ENCODE data around the gene STEAP1.
"Not testable (repeated sequence)": the region's sequence is repeated elsewhere in the genome, so short reads cannot be mapped to it uniquely, and the experiment has no call there.

Gene STEAP1

DNA sequence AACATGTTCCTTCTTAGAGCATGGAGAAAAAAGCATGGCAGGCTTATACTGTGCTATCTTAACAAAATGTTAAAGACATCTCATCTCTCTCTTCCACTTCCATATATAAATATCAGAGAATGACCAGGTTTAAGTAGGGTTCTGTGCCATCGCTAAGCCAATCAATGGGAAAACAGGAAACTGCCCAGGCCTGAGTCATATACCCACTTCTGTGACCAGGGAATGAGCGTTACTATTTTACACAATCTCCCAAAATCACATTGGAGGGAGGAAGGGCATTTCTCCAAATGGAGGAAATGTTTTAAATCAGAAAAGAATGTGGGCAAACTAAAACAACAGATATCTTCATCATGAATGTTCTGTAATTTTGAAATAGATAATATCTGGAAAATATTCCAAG lies 3.1 kb downstream of the STEAP1 start:
- H3K9ac ChIP-seq (ENCODE audit: low read length); H3K27me3 ChIP-seq (ENCODE audit: control insufficient read depth in 1 of 2, insufficient read depth in 2 of 2, low read length in 2 of 2); H3K27ac ChIP-seq (ENCODE audit: low read depth, low read length); H3K36me3 ChIP-seq (ENCODE audit: insufficient read depth, low read length); H3K4me3 ChIP-seq (ENCODE audit: low read depth in 1 of 2, low read length in 2 of 2); H3K9me3 ChIP-seq (ENCODE audit: low read length); H3K4me1 ChIP-seq (ENCODE audit: insufficient read depth, low read length): not testable (repeated sequence)

DNA sequence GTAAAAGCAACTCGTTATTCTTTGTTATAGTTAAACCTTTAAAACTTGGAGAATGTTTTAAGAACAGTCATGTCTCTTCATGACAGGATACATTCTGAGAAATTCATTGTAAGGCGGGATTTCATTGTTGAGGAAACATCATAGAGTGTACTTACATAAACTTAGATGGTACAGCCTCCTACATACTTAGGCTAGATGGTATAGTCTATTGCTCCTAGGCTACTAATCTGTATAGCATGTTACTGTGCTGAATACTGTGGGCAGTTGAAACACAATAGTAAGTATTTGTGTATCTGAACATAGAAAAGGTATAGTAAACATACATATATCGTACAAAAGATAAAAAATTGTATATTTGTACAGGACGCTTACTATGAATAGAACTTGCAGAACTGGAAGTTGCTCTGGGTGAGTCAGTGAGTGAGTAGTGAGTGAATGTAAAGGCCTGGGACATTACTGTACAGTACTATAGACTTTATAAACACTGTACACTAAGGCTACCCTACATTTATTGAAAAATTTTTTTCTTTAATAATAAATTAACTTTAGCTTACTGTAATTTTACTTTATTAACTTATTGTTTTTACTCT lies 3.6 kb downstream of the STEAP1 start:
- H3K27ac ChIP-seq (ENCODE audit: low read depth, low read length) = not testable (repeated sequence)

DNA sequence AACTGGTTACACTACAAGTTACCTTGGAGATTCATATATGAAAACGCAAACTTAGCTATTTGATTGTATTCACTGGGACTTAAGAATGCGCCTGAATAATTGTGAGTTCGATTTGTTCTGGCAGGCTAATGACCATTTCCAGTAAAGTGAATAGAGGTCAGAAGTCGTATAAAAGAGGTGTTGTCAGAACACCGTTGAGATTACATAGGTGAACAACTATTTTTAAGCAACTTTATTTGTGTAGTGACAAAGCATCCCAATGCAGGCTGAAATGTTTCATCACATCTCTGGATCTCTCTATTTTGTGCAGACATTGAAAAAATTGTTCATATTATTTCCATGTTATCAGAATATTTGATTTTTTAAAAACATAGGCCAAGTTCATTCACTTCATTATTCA lies 9.3 kb downstream of the STEAP1 start:
- Histone ChIP-seq H3K27me3 (ENCODE audit: control insufficient read depth in 1 of 2, insufficient read depth in 2 of 2, low read length in 2 of 2) (no peaks in the 10 kb centered on the region), H3K9ac (ENCODE audit: low read length) (no peak overlapping the region), H3K9me3 (ENCODE audit: low read length) (no peaks in the 10 kb centered on the region), H3K4me3 (ENCODE audit: low read depth in 1 of 2, low read length in 2 of 2) (no peak overlapping the region), H3K36me3 (ENCODE audit: insufficient read depth, low read length) (no peaks in the 10 kb centered on the region), H3K27ac (ENCODE audit: low read depth, low read length) (no peak overlapping the region), H3K4me1 (ENCODE audit: insufficient read depth, low read length) (no peaks in the 10 kb centered on the region)

More for the DNA sequence above, 3.6 kb downstream of the STEAP1 start:
- H3K9ac ChIP-seq (ENCODE audit: low read length); H3K4me1 ChIP-seq (ENCODE audit: insufficient read depth, low read length); H3K4me3 ChIP-seq (ENCODE audit: low read depth in 1 of 2, low read length in 2 of 2); H3K36me3 ChIP-seq (ENCODE audit: insufficient read depth, low read length); H3K9me3 ChIP-seq (ENCODE audit: low read length); H3K27me3 ChIP-seq (ENCODE audit: control insufficient read depth in 1 of 2, insufficient read depth in 2 of 2, low read length in 2 of 2): not testable (repeated sequence)

DNA sequence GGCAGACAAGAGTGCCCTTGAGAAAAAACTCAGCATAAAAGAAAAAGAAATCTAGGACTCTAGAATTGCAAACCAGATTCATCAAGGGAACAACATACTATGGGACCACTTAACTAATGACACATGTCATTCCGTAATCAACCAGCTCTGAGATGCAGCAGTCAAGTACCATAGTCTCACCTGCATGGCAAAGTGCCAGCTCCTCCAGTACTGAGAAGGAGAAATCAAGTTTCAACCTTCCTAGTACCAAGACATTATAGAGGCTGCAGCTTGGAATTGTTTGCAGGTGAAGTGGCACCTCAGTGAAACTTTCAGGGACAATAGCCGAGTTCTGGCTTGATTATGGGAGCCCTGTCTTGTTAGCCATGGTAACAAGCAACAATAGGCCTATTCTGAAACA lies 11.5 kb downstream of the STEAP1 start:
- no peak overlapping the region for H3K9ac ChIP-seq (ENCODE audit: low read length)

DNA sequence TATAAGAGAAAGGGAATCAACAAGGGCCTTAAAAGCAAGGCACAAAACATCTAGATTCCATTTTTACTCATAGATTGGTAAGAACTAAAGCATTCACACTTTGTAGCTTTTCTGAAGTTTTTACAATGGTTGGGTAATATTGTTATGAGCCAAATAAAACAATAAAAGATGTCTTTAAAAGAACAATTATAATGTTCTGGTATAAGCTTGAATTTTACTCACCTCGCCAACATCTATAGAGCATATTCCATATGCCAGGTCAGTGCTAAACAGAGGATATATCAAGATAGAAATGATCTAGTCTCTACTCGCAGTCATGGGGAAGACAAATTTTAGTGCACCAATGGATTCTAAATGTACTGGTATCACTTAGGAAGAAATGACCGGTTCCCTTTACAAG lies 11.9 kb downstream of the STEAP1 start:
- Histone ChIP-seq H3K36me3 (ENCODE audit: insufficient read depth, low read length) (no peaks in the 10 kb centered on the region), H3K9me3 (ENCODE audit: low read length) (no peaks in the 10 kb centered on the region), H3K4me3 (ENCODE audit: low read depth in 1 of 2, low read length in 2 of 2) (no peak overlapping the region), H3K27ac (ENCODE audit: low read depth, low read length) (no peak overlapping the region), H3K27me3 (ENCODE audit: control insufficient read depth in 1 of 2, insufficient read depth in 2 of 2, low read length in 2 of 2) (no peaks in the 10 kb centered on the region), H3K9ac (ENCODE audit: low read length) (no peak overlapping the region), H3K4me1 (ENCODE audit: insufficient read depth, low read length) (no peaks in the 10 kb centered on the region)

More for the DNA sequence above, 11.5 kb downstream of the STEAP1 start:
- no peak overlapping the region for H3K27ac ChIP-seq (ENCODE audit: low read depth, low read length)
- H3K36me3 ChIP-seq (ENCODE audit: insufficient read depth, low read length) = no peaks in the 10 kb centered on the region
- H3K9me3 ChIP-seq (ENCODE audit: low read length) = no peaks in the 10 kb centered on the region
- H3K4me1 ChIP-seq (ENCODE audit: insufficient read depth, low read length) = no peaks in the 10 kb centered on the region
- H3K27me3 ChIP-seq (ENCODE audit: control insufficient read depth in 1 of 2, insufficient read depth in 2 of 2, low read length in 2 of 2) = no peaks in the 10 kb centered on the region
- no peak overlapping the region for H3K4me3 ChIP-seq (ENCODE audit: low read depth in 1 of 2, low read length in 2 of 2)

DNA sequence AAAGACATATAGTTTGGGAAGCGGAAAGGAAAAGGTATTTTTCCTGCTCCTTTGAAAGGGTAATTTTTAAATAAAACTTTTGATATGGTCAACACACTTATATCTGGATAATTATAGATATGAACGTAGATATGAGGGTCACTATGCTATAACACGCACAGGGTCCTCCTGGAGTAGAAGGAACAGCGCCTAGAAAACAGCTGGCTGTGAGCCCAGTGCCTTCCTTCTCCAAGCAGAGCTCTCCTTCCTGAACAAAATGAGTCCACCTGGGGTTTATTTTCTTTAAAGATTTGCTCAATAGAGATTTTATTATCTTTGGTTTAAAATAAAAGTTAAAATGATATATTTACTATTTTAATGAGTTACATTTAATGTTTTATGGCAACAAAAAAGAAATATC lies 13.1 kb downstream of the STEAP1 start:
- no peak overlapping the region for H3K4me3 ChIP-seq (ENCODE audit: low read depth in 1 of 2, low read length in 2 of 2)
- H3K4me1 ChIP-seq (ENCODE audit: insufficient read depth, low read length) = no peaks in the 10 kb centered on the region
- H3K36me3 ChIP-seq (ENCODE audit: insufficient read depth, low read length) = no peaks in the 10 kb centered on the region
- no peak overlapping the region for H3K27ac ChIP-seq (ENCODE audit: low read depth, low read length)
- no peaks in the 10 kb centered on the region for H3K27me3 ChIP-seq (ENCODE audit: control insufficient read depth in 1 of 2, insufficient read depth in 2 of 2, low read length in 2 of 2)
- H3K9ac ChIP-seq (ENCODE audit: low read length) = no peak overlapping the region
- no peaks in the 10 kb centered on the region for H3K9me3 ChIP-seq (ENCODE audit: low read length)

DNA sequence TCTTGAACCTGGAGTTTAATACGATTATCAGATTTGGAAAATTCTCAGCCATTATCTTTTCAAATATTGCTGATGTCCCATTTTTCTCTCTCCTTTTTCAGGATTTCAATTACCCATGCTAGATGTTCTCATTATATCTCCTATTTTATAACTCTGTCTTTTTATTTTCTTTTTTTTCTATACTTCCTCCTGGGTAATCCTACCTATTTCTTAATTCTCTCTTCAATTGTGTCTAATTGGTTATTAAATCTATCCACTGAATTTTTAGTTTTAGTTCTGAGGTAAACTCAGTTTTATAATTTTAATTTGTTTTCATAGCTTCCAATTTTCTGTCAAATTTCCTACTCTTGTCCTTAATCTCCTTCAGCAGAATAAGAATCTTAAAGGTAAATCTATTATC lies 15.6 kb downstream of the STEAP1 start:
- no peaks in the 10 kb centered on the region for H3K36me3 ChIP-seq (ENCODE audit: insufficient read depth, low read length)

DNA sequence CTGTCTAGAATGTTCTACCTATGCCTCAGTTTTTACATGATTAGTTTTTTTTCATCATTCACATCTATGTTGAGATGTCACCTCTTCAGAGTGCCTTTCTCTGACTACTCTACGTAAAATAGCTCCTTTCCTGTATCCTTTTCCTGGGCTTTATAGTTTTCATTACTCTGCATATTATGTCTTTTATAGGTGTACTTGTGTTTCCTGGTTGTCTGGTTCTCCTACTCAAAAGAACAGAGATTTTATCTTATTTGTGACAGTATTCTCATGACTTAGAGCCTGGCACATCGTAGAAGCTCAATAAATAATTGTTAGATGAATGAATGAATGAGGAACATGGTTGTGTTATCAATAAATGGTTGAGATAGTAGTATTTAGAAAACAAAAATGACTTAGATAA lies 17.9 kb downstream of the STEAP1 start:
- Histone ChIP-seq H3K9ac (ENCODE audit: low read length) (no peak overlapping the region), H3K4me1 (ENCODE audit: insufficient read depth, low read length) (no peaks in the 10 kb centered on the region), H3K4me3 (ENCODE audit: low read depth in 1 of 2, low read length in 2 of 2) (no peak overlapping the region), H3K27ac (ENCODE audit: low read depth, low read length) (no peak overlapping the region), H3K27me3 (ENCODE audit: control insufficient read depth in 1 of 2, insufficient read depth in 2 of 2, low read length in 2 of 2) (no peaks in the 10 kb centered on the region), H3K36me3 (ENCODE audit: insufficient read depth, low read length) (no peaks in the 10 kb centered on the region), H3K9me3 (ENCODE audit: low read length) (no peaks in the 10 kb centered on the region)

More for the DNA sequence above, 15.6 kb downstream of the STEAP1 start:
- no peaks in the 10 kb centered on the region for H3K27me3 ChIP-seq (ENCODE audit: control insufficient read depth in 1 of 2, insufficient read depth in 2 of 2, low read length in 2 of 2)
- H3K4me1 ChIP-seq (ENCODE audit: insufficient read depth, low read length) = no peaks in the 10 kb centered on the region
- H3K9ac ChIP-seq (ENCODE audit: low read length) = no peak overlapping the region
- H3K9me3 ChIP-seq (ENCODE audit: low read length) = no peaks in the 10 kb centered on the region
- no peak overlapping the region for H3K27ac ChIP-seq (ENCODE audit: low read depth, low read length)
- H3K4me3 ChIP-seq (ENCODE audit: low read depth in 1 of 2, low read length in 2 of 2) = no peak overlapping the region

DNA sequence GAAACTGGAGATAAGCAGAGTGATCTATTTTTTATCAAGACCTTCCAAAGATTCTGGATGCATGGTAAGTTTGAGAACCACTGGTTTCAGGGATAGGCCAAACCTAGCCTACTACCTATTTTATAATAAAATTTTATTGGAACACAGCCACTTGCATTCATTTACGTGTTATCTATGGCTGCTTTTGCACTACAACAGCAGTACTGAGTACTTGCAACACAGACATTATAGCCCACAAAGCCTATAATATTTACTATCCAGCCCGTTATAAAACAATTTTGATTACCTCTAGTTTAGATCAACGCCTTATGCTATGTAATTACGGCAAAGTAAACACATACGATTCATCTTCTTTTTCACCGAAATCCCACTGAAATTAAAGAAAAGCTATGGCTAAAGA lies 18.4 kb downstream of the STEAP1 start:
- H3K27ac ChIP-seq (ENCODE audit: low read depth, low read length) = no peak overlapping the region
- H3K36me3 ChIP-seq (ENCODE audit: insufficient read depth, low read length) = no peaks in the 10 kb centered on the region
- no peaks in the 10 kb centered on the region for H3K4me1 ChIP-seq (ENCODE audit: insufficient read depth, low read length)
- no peak overlapping the region for H3K9ac ChIP-seq (ENCODE audit: low read length)
- no peaks in the 10 kb centered on the region for H3K9me3 ChIP-seq (ENCODE audit: low read length)
- no peaks in the 10 kb centered on the region for H3K27me3 ChIP-seq (ENCODE audit: control insufficient read depth in 1 of 2, insufficient read depth in 2 of 2, low read length in 2 of 2)
- H3K4me3 ChIP-seq (ENCODE audit: low read depth in 1 of 2, low read length in 2 of 2) = no peak overlapping the region

DNA sequence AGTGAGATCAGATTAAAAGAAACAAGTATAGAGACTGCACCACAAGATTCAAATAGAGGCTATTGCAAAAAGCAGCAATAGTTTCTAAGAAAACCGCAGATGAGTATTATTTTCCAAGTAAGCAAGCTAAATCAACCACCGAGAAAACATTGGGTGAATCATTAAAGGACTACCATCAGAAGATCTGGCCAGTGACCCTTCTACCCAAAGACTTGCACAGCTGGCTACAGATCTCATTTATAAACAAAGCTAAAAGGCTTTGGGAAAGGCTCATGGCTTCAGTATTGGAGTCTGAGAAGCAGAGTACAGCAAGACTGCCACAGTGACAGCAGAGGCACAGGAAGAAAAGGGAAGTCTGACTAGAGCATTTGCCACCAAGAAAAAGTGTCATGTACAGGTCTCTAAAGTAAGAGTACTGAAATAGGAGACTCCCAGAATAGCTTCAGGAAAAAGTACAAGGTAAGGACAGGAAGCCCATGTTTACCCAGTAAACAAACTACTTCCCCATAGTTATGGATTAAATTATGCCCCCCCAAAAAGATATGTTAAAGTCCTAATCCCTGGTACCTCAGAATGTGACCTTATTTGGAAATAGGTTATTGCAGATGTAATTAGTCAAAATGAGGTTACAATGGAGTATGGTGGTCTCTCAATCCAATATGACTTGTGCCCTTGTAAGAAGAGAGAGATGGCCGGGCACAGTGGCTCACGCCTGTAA lies 19.0 kb downstream of the STEAP1 start:
- Histone ChIP-seq H3K9me3 (ENCODE audit: low read length) (no peaks in the 10 kb centered on the region), H3K4me3 (ENCODE audit: low read depth in 1 of 2, low read length in 2 of 2) (no peak overlapping the region), H3K36me3 (ENCODE audit: insufficient read depth, low read length) (no peaks in the 10 kb centered on the region), H3K27ac (ENCODE audit: low read depth, low read length) (no peak overlapping the region), H3K27me3 (ENCODE audit: control insufficient read depth in 1 of 2, insufficient read depth in 2 of 2, low read length in 2 of 2) (no peaks in the 10 kb centered on the region), H3K4me1 (ENCODE audit: insufficient read depth, low read length) (no peaks in the 10 kb centered on the region), H3K9ac (ENCODE audit: low read length) (no peak overlapping the region)

DNA sequence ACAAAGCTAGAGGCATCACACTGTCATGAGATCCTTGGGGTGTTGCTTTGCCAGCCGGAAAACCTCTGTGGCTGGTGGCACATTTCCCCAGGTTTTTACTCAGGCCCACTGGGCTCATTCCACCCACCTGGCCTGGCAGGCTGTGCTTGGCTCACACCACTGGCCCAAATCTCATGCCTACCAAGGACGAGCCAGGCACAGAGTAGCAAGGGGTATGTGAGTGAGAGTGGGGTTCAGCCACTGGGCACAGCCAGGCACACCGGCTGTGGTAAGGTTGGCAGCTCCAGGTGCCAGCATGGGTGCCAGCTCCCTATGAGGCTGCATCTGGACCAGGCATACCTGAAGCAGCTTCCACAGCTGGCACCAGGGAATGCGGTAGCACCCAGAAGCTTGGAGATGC lies 21.4 kb downstream of the STEAP1 start:
- H3K27ac ChIP-seq (ENCODE audit: low read depth, low read length) = no peak overlapping the region
- H3K9ac ChIP-seq (ENCODE audit: low read length) = no peak overlapping the region
- no peaks in the 10 kb centered on the region for H3K4me1 ChIP-seq (ENCODE audit: insufficient read depth, low read length)
- no peaks in the 10 kb centered on the region for H3K27me3 ChIP-seq (ENCODE audit: control insufficient read depth in 1 of 2, insufficient read depth in 2 of 2, low read length in 2 of 2)
- H3K9me3 ChIP-seq (ENCODE audit: low read length) = no peaks in the 10 kb centered on the region
- H3K4me3 ChIP-seq (ENCODE audit: low read depth in 1 of 2, low read length in 2 of 2) = no peak overlapping the region
- no peaks in the 10 kb centered on the region for H3K36me3 ChIP-seq (ENCODE audit: insufficient read depth, low read length)

DNA sequence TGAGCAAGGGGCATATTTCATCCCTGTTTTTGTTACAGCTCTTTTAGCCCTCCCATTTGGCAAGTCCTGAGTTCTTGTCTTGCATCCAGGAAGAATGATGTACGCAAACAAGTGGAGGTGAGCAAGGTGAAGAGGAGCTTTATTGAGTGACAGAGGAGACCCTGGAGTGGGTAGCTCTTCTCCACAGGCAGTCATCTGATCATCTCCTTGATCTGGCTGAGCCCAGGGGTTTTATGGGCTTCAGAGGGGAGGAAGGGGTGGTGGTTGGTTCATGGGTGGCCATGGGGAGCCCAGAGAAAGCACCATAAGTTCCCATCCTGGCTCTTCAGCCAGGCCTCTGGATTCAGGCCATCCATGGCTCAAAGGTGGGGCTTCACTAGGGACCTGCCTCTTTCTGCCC lies 21.9 kb downstream of the STEAP1 start:
- no peak overlapping the region for H3K4me3 ChIP-seq (ENCODE audit: low read depth in 1 of 2, low read length in 2 of 2)
- no peak overlapping the region for H3K27ac ChIP-seq (ENCODE audit: low read depth, low read length)
- no peak overlapping the region for H3K9ac ChIP-seq (ENCODE audit: low read length)
- no peaks in the 10 kb centered on the region for H3K9me3 ChIP-seq (ENCODE audit: low read length)
- H3K36me3 ChIP-seq (ENCODE audit: insufficient read depth, low read length) = no peaks in the 10 kb centered on the region
- no peaks in the 10 kb centered on the region for H3K4me1 ChIP-seq (ENCODE audit: insufficient read depth, low read length)
- no peaks in the 10 kb centered on the region for H3K27me3 ChIP-seq (ENCODE audit: control insufficient read depth in 1 of 2, insufficient read depth in 2 of 2, low read length in 2 of 2)

Measured in muscle layer of colon (tissue), 2 donors.